Stimulated activated CD4-positive, alpha-beta T cell treated with anti-CD3 and anti-CD28 coated beads, TNF-alpha, amount 100 ng/mL, for 4 hours (primary cell): Measurements from ENCODE around the gene FBN1.

Source experiments
- DNase-seq, 3 experiments: peaks; one replicate each; pipeline ENCODE4 v3.0.0-alpha.2; 2020; ENCODE audit warnings: low read depth in 3 of 3

Gene FBN1

DNA sequence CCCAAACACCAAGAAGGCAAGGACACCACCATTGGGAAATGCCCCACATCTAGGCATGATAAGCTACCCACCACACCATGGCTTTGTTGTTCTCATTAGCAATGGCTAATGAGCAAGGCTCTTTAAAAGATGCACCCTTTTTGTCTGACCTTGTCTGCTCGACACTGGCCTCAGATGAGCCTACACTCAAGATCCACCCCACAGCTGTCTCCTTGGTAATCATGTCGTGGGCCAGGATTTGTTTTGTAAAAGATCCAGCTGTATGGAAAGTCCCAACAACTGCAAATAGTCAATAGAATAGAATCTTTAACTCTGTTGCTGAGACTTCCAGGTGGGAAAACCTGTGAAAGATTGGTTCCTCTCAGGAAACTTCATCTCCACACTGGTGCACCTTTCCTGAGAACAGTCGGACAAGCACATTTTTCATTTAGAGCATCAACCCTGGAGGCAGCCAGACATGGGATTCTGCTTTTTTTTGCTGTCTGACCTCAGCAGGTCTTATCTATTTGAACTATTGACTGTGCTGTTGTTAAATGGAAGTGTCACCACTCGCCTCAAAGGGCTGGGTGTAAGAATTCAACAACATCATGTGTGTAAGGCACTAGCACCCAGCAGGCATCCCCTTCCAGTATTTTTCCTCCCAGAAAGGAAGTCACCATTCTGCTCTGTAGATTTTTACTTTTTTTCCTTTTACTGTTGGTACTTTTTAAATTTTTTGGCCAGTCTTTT lies 278.8 kb downstream of the FBN1 start:
- no peak for DNase-seq

DNA sequence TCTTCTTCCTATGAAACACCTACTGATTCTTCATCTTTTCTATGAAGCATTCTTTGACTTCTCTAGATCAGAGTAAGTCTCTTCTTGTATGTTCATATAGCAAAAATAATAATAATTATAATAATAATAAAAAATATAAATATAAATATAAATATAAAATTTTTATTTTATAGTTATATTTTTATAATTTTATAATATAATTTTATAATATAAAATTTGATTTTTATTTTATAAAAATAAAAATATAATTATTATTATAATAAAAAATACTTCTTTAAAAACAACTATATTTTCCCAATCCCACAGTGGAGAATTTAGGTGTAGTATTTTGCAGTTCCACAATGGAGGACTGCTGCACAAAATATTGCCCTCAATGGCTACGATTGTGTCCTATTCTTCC lies 279.9 kb downstream of the FBN1 start:
- DNase-seq, result no peak

DNA sequence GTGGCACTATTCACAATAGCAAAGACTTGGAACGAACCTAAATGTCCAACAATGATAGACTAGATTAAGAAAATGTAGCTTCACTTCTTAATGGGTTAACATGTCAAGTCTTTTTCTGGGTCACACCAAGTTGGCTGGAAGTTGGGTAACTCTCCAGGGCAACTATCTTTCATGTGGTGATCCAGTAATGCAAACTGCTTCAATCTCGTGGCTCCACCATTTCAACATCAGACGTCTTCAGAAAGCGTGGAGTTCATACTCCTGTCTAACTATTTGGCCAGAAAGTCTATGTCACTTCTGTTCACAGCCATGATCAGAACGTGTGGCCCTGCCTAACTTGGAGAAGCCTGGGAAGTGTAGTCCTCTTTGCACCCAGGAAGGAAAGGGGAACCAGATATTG lies 282.0 kb downstream of the FBN1 start:
- no peak for DNase-seq

DNA sequence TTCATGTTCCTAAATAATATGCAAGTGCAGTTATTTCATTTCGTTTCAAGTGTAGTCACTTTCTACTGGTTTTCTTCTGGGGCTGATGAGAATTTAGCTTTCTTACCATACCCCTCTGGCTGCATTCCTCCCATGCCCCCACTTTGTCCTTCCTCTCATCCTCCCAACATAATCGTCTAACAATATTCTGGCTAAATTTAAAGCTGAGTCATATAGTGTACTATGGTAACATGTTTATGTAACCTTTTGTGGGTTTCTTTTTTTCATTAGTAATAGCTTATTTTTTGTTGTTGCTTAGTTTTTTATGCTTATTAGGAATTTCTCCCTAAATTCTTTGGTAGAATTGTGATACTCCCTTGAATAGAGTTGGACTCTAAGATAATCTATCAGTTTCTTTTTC lies 283.8 kb downstream of the FBN1 start:
- no peak for DNase-seq

DNA sequence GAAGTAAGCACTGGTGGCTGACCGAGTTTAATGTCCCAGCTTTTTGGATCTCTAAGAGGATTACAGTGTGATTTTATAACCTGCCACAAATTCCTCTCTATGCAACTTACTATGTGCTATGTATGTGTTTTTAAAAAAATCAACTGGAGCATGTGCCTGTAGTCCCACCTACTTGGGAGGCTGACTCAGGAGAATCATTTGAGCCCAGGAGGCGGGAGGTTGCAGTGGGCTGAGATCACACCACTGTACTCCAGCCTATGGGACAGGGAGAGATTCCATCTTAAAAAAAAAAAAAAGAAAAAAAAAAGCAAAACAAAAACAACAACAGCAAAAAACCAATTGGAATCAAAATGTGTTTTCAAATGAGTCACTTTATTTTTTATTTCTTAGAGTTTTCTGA lies 284.7 kb downstream of the FBN1 start:
- DNase-seq, result no peak
